ENCODE measurements around the gene PAQR7.

The PAQR7 gene

GRCh38 chr1:25871704-25872494 lies 3.6 kb downstream of the PAQR7 start:
- no peak for DNase-seq

- no peak for DNase-seq
These were observed 4.3 kb downstream of the PAQR7 start for GRCh38 chr1:25871086-25871703.

- DNase-seq = no peak
These were observed 4.9 kb downstream of the PAQR7 start for GRCh38 chr1:25870614-25871013.

GRCh38 chr1:25869909-25870606 lies 5.5 kb downstream of the PAQR7 start:
- DNase-seq = no peak

- DNase-seq = no peak
These were observed 8.1 kb downstream of the PAQR7 start for GRCh38 chr1:25867210-25867991.

GRCh38 chr1:25866288-25866687 lies 9.2 kb downstream of the PAQR7 start:
- no peak for DNase-seq

- no peak for DNase-seq
These were observed 11.1 kb downstream of the PAQR7 start for GRCh38 chr1:25864434-25864833.

GRCh38 chr1:25863486-25864262 lies 11.8 kb downstream of the PAQR7 start:
- no peak for DNase-seq

- no peak for DNase-seq
These were observed 12.6 kb downstream of the PAQR7 start for GRCh38 chr1:25862785-25863485.

- no peak for DNase-seq
These were observed 13.9 kb downstream of the PAQR7 start for GRCh38 chr1:25861316-25862286.

GRCh38 chr1:25858906-25859789 lies 16.4 kb downstream of the PAQR7 start, which contains the start of gene AUNIP:
AUNIP (minus strand) TSS chr1:25859457; CDS start chr1:25859357, 100 bp downstream.
- DNase-seq = peak; percentile 65

- DNase-seq = no peak
These were observed 17.0 kb downstream of the PAQR7 start for GRCh38 chr1:25858494-25858893.

- DNase-seq = no peak
These were observed 18.7 kb downstream of the PAQR7 start for GRCh38 chr1:25856856-25857255.

GRCh38 chr1:25854554-25854953 lies 21.0 kb downstream of the PAQR7 start:
- DNase-seq = no peak

GRCh38 chr1:25848531-25848930 lies 27.0 kb downstream of the PAQR7 start:
- DNase-seq = no peak

- no peak for DNase-seq
These were observed 27.6 kb downstream of the PAQR7 start for GRCh38 chr1:25847929-25848328.

GRCh38 chr1:25845664-25846063 lies 29.8 kb downstream of the PAQR7 start:
- DNase-seq = no peak

GRCh38 chr1:25844536-25845337 lies 30.8 kb downstream of the PAQR7 start:
- no peak for DNase-seq
